GM18499 (cell line): ENCODE measurements around the gene PRR23B.
"Not testable (repeated sequence)": the region's sequence is repeated elsewhere in the genome, so short reads cannot be mapped to it uniquely, and the experiment has no call there.

Experiments
- ATAC-seq: cut with Tn5 transposase; IDR thresholded peaks from one replicate; pipeline ENCODE4 v1.9.1; 2021; ENCODE audit warnings: moderate number of reproducible peaks; ENCODE audit not compliant: insufficient read depth, unreplicated experiment

Gene PRR23B

DNA sequence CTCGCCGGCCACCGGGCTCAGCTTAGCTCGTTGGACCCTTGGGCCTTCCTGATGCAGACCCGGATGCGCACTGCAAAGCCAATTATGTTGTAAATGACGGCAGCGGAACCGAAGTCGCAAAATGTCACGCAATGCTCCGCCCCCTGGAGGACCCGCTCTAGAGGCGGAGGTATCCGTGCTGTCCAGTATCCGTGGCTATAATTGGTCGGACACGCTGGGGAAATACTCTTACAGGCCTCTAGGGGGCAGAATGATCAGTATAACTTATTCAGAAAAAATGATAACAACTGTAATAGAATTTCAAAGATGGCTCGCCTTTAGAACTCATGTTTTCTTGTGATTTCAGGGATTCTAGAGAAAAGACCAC lies at the start of gene PRR23B:
TSS of gene PRR23B (minus strand) at position 59 of the 367 bp plus-strand sequence. CDS start 265 bp downstream, outside the sequence.
- no peak for ATAC-seq

DNA sequence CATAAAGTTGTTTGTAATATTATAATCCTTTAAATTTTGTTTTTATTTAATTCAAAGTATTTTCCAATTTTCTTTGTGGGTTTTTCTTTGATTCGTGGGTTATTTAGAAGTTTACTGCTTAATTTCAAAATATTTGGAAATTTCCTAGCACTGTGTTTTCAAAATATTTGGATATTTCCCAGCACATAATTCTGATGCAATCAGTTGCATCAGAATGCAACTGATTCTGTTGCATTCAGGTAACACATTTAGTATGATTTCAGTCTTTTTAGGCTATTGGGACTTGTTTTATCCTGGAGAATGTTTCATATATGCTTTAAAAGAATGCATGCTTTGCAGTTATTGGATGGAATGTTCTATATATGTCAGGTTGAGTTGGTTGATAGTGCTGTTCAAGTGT lies 42.2 kb upstream of the PRR23B start:
- ATAC-seq = no peak

GRCh38 chr3:139052802-139053600 lies 32.3 kb upstream of the PRR23B start:
- no peak for ATAC-seq

- ATAC-seq = no peak
Measured at GRCh38 chr3:139044366-139045210, 23.9 kb upstream of the PRR23B start, which contains the start of gene PRR23C. Gene PRR23C (minus strand): TSS chr3:139044892. CDS start chr3:139044620, 272 bp downstream.

- ATAC-seq = no peak
Measured at GRCh38 chr3:139043554-139044365, 23.0 kb upstream of the PRR23B start.

DNA sequence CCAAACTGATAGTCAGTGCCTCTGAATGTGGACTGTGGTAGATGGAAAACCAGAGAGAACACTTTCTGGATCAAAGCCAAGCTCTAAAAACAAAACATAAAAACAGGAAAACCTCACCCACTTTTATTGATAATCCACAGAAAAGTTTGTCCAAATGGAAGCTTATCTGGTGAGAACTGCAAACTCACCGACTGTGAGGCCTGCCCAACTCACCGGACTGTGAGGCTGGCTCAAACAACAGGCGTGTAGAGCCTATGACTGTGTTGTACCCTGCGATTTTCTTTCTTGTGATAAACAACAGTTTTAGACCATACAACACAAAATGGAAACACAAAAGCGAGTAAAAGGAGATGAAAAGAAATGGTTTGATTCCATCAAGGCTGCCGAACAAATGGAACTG lies 16.8 kb upstream of the PRR23B start:
- no peak for ATAC-seq

- ATAC-seq = no peak
Measured at GRCh38 chr3:139032326-139033002, 11.7 kb upstream of the PRR23B start.

- not testable (repeated sequence) for ATAC-seq
Measured at GRCh38 chr3:139030576-139030975, 9.8 kb upstream of the PRR23B start.

- ATAC-seq = no peak
Measured at GRCh38 chr3:139024968-139025367, 4.2 kb upstream of the PRR23B start.

DNA sequence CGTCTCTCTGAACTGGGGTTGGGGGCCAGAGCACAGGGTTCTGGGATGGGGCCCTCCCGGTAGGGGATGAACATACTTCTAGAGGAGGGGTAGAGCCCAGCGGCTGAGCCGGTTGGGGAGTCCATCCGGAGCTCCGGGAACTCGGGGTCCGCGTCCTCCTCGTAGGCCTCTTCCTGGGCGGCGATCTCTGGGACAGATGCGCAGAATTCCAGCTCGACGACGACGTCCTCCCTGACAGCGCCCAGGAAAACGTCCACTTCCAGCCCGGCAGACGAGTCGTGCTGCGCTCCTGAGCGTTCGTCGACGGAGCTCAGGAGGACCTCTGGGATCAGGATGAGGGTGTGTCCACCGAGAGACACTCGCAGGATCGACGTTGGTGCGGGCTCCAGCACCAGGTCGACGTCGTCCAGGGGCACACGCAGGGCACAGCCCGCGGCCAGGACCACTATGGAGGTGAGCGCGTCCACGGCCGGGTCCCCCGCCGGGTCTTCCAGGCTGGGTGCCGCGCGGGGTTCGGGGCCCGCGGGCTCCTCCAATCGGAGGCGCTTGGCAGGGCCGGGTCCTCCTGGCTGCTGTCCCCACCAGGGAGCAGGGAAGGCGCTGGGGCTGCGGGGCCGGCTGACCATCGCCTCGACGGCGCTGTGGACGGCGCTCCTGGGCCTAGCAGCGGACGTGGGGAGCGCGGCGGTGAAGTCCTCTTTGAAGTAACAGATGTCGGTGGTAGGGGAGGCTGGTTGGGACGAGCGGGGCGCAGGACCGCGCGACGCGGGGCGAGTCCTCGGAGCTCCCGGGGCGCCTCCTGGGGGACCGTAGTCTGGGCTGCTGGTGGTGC lies 474 bp downstream of the PRR23B start:
- ATAC-seq = no peak

- no peak for ATAC-seq
Measured at GRCh38 chr3:139016430-139017048, 4.2 kb downstream of the PRR23B start.

DNA sequence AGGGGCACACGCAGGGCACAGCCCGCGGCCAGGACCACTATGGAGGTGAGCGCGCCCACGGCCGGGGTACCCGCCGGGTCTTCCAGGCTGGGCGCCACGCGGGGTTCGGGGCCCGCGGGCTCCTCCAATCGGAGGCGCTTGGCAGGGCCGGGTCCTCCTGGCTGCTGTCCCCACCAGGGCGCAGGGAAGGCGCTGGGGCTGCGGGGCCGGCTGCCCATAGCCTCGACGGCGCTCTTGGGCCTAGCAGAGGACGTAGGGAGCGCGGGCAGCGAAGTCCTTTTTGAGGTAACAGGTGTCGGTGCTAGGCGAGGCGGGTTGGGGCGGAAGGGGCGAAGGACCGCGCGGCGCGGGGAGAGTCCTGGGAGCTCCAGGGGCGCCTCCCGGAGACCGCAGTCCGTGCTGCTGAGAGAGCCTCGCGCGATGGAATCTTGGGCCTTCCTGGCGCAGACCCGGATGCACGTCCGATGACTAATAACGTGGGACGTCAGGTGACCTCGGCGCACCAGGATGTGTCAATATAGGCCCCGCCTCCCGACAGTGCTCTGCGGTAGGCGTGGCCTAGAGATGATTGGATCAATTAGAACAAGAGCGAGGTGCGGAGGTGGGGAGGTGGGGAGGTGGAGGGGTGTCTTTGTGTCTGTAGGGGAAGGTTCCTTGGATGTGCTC lies 14.5 kb downstream of the PRR23B start, which contains the start of gene PRR23A:
TSS of gene PRR23A (minus strand) at position 218 of the 666 bp plus-strand sequence. CDS start at position 218, 0 bp downstream.
- ATAC-seq = no peak

DNA sequence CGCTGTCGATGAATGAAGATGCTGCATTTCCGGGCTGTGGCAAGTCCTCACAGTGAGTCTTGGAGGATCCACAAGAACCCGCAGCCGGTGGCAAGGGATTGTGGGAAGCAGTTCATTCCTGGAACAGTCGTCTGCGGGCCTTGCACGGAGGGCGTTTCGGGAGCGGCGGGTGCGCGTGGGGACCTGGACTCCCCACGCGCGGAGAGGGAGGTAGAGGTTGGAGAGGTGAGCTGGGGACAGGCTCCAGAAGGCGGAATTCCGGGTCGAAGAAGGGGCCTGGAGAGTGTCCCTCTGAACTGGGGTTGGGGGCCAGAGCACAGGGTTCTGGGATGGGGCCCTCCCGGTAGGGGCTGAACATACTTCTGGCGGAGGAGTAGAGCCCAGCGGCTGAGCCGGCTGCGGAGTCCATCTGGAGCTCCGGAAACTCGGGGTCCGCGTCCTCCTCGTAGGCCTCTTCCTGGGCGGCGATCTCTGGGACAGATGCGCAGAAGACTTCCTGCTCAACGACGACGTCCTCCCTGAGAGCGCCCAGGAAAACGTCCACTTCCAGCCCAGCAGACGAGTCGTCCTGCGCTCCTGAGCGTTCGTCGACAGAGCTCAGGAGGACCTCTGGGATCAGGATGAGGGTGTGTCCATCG lies 15.3 kb downstream of the PRR23B start:
- ATAC-seq = no peak

DNA sequence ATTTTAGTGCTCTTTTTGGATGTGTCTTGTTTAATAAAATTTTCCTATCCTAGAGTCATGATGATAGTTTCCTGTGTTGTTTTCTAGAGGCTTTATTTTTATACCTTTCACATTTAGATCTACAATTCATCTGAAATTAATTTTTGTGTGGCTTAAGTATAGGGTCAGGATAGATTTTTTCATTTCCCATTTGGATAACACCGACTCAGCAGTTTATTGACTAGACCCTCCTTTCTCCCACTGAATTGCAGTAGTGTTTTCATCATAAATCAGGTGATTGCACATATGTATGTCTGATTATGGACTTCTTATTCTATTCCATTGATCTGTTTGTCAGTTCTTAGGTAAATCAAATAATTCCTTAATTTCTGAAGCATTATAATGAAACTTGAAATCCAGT lies 25.0 kb downstream of the PRR23B start:
- no peak for ATAC-seq

GRCh38 chr3:138987181-138987580 lies 33.5 kb downstream of the PRR23B start:
- ATAC-seq = no peak

DNA sequence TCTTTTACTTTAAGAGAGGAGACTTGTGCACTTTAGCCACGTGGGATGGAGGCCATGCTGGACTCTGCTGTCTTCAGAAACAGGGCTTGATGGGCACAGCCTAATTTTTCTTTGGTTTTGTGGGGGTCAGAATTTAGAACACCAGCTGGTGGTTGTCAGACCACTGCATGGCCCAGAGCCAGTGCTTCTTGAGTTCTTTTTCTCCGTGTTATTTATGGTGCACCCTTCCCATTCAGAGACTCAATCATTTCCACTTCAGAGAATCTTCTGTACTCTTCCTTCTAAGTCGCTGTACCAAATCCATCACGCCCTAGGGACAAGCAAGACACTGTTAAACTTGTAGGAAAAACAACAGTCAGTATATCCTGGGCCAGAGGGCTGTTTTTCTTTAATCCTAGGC lies 34.8 kb downstream of the PRR23B start:
- no peak for ATAC-seq

GRCh38 chr3:138984816-138985215 lies 35.9 kb downstream of the PRR23B start:
- no peak for ATAC-seq

DNA sequence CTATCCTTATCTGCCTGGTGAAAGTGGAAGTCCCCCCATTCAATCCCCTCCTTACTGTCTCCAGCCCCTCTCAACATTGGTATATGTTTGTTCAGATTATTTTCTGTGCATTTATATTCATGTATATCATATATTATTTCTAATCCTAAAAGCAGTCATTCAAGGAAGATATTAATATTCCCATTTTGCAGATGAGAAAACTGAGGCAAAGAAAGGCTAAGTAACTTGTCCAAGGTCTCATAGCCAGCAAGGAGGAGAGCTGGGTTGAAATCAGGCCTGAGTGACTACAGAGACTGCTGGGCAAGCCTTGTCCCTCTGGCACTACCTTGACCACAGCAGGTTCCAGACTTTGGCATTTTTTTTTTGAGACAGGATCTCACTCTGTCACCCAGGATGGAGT lies 44.7 kb downstream of the PRR23B start:
- no peak for ATAC-seq
